Neural progenitor cell (in vitro differentiated cells): ENCODE data around the gene RTEL1. TPM values are rescaled to one million over a fixed set of nuclear protein-coding genes. Genes with fewer than 3 reads are reported as not detected.
A peak's percentile ranks its signal among the peaks of the same experiment; 100 is the strongest.
"Not testable (repeated sequence)": the region's sequence is repeated elsewhere in the genome, so short reads cannot be mapped to it uniquely, and the experiment has no call there.

Experiments
- DNase-seq: peaks from one replicate; pipeline ENCODE4 v3.0.0-alpha.2; 2016; ENCODE audit warnings: low spot score
- H2AFZ ChIP-seq: fragments of 200-600 bp; sonication (generic); replicated peaks from 2 replicates; pipeline ENCODE4 v1.6.1; 2016; ENCODE audit warnings: antibody characterized with exemption
- H3F3A ChIP-seq: fragments of 200-600 bp; sonication (generic); 2 replicates; pipeline ENCODE4 v1.6.1; 2016; ENCODE audit warnings: antibody characterized with exemption, low read depth
- H3K27ac ChIP-seq: fragments of 200-600 bp; sonication (generic); 2 replicates; pipeline ENCODE4 v1.5.1; 2016; ENCODE audit warnings: mild to moderate bottlenecking
- H3K27me3 ChIP-seq: fragments of 200-600 bp; sonication (generic); 2 replicates; pipeline ENCODE4 v1.6.1; 2016; ENCODE audit warnings: mild to moderate bottlenecking, moderate library complexity
- H3K36me3 ChIP-seq: fragments of 200-600 bp; sonication (generic); 2 replicates; pipeline ENCODE4 v1.5.1; 2016
- H3K4me1 ChIP-seq: fragments of 200-600 bp; sonication (generic); 2 replicates; pipeline ENCODE4 v1.6.1; 2016; ENCODE audit warnings: mixed run types
- H3K4me2 ChIP-seq: fragments of 200-600 bp; sonication (generic); 2 replicates; pipeline ENCODE4 v1.6.1; 2016
- H3K4me3 ChIP-seq: fragments of 200-600 bp; sonication (generic); 2 replicates; pipeline ENCODE4 v1.5.1; 2016
- H3K79me2 ChIP-seq: fragments of 200-600 bp; sonication (generic); 2 replicates; pipeline ENCODE4 v1.6.1; 2016; ENCODE audit warnings: low read depth
- H3K9ac ChIP-seq: fragments of 200-600 bp; sonication (generic); 2 replicates; pipeline ENCODE4 v1.6.1; 2016
- H3K9me3 ChIP-seq: fragments of 200-600 bp; sonication (generic); 2 replicates; pipeline ENCODE4 v1.5.1; 2016; ENCODE audit warnings: low read depth
- H4K20me1 ChIP-seq: fragments of 200-600 bp; sonication (generic); 2 replicates; pipeline ENCODE4 v1.6.1; 2016; ENCODE audit warnings: low read depth
- H3K27ac Mint-ChIP-seq: 3 replicates; pipeline ENCODE4 v1.8.0; 2021; ENCODE audit warnings: mixed read lengths
- H3K27me3 Mint-ChIP-seq: 2 replicates; pipeline ENCODE4 v1.8.0; 2022; ENCODE audit warnings: low read depth, mild to moderate bottlenecking, inconsistent platforms, moderate library complexity, mixed read lengths; ENCODE audit not compliant: insufficient read depth
- H3K36me3 Mint-ChIP-seq: 3 replicates; pipeline ENCODE4 v1.8.0; 2021; ENCODE audit warnings: mixed read lengths
- H3K4me1 Mint-ChIP-seq: 3 replicates; pipeline ENCODE4 v1.8.0; 2021; ENCODE audit warnings: mixed read lengths
- H3K4me3 Mint-ChIP-seq: 3 replicates; pipeline ENCODE4 v1.8.0; 2021; ENCODE audit warnings: mild to moderate bottlenecking, moderate library complexity, mixed read lengths
- H3K9me3 Mint-ChIP-seq: 3 replicates; pipeline ENCODE4 v1.8.0; 2020; ENCODE audit warnings: mixed read lengths
- EZH2 ChIP-seq: fragments of 200-600 bp; sonication (generic); IDR thresholded peaks from 2 replicates; pipeline ENCODE4 v1.6.1; 2017; ENCODE audit warnings: antibody characterized with exemption, mild to moderate bottlenecking, moderate library complexity
- EZH2phosphoT487 ChIP-seq: fragments of 200-600 bp; sonication (generic); IDR thresholded peaks from 2 replicates; pipeline ENCODE4 v1.6.1; 2017; ENCODE audit warnings: antibody characterized with exemption
- total RNA-seq: library from RNA; depleted of rRNA; stranded (reverse); fragments of >200 nt; gene quantifications from 2 replicates; pipeline ENCODE4 v1.2.3, GENCODE V29; 2015; ENCODE audit warnings: low replicate concordance
- TF ChIP-seq, protein P1 (sequence below): fragments of 200-600 bp; sonication (generic); IDR thresholded peaks from 2 replicates; pipeline ENCODE4 v1.5.1; 2017; ENCODE audit warnings: antibody characterized with exemption, mild to moderate bottlenecking

The RTEL1 gene
- total RNA-seq, 1 donor from 2014 or later = 6.0 TPM

DNA sequence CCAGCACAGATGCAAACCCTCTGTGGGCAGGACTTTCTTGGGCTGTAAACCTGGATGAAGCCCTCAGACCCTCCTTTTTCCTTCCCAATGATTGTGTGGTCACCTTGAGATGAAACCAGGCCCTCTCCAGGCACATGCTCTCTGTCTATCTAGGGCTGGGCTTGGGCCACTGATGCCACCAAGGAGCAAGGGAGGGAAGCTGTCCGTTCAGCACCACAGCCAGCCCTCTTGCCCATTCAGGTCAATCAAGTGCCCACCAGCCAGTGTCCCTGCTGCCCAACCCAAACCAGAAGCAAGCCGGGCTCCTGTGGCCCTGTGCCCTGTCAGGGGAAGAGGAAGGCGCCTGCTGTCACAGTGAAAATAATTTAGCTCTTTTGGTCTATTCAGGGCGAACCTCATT is 12.9 kb upstream of the RTEL1 start:
- Histone ChIP-seq H3K79me2 (no peaks in the 10 kb centered on the region), H4K20me1 (peaks cover 2% of the 10 kb centered on the region), H3K4me2 (no peak overlapping the region), H3K27me3 (peaks cover 17% of the 10 kb centered on the region), H3K9ac (no peak overlapping the region), H3K4me3 (no peak overlapping the region), H3F3A (peaks cover 14% of the 10 kb centered on the region), H3K4me1 (peaks cover 4% of the 10 kb centered on the region), H3K9me3 (no peaks in the 10 kb centered on the region), H3K36me3 (no peaks in the 10 kb centered on the region), H2AFZ (no peak overlapping the region), H3K27ac (no peak overlapping the region)
- Mint-ChIP-seq H3K4me3 (no peak overlapping the region), H3K27me3 (peaks cover 3% of the 10 kb centered on the region), H3K4me1 (peaks cover 6% of the 10 kb centered on the region), H3K36me3 (no peaks in the 10 kb centered on the region), H3K27ac (no peak overlapping the region), H3K9me3 (no peaks in the 10 kb centered on the region)
- DNase-seq = peak; percentile 58
- TF ChIP-seq EZH2phosphoT487 (no peak), EZH2 (no peak)
- TF ChIP-seq, protein P1, sequence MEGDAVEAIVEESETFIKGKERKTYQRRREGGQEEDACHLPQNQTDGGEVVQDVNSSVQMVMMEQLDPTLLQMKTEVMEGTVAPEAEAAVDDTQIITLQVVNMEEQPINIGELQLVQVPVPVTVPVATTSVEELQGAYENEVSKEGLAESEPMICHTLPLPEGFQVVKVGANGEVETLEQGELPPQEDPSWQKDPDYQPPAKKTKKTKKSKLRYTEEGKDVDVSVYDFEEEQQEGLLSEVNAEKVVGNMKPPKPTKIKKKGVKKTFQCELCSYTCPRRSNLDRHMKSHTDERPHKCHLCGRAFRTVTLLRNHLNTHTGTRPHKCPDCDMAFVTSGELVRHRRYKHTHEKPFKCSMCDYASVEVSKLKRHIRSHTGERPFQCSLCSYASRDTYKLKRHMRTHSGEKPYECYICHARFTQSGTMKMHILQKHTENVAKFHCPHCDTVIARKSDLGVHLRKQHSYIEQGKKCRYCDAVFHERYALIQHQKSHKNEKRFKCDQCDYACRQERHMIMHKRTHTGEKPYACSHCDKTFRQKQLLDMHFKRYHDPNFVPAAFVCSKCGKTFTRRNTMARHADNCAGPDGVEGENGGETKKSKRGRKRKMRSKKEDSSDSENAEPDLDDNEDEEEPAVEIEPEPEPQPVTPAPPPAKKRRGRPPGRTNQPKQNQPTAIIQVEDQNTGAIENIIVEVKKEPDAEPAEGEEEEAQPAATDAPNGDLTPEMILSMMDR = no peak

DNA sequence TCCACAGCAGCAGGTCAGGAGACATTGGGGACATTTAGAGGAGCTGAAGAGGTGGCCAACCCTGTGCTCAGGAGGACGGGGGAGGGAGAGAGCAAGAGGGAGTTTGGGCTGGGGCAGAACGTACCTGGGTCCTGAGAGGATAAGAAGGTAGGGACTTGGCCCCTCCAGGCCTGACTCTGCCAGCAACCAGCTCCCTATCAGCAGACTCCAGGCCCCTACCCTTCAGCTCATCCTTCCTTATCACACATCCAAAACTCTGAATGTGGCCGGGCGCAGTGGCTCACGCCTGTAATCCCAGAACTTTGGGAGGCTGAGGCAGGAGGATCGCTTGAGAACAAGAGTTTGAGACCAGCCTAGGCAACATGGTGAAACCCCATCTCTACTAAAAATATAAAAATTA is 9.9 kb upstream of the RTEL1 start:
- Mint-ChIP-seq H3K27me3 (peaks cover 3% of the 10 kb centered on the region), H3K27ac (no peak overlapping the region), H3K4me3 (no peak overlapping the region), H3K4me1 (peaks cover 12% of the 10 kb centered on the region), H3K36me3 (no peaks in the 10 kb centered on the region), H3K9me3 (no peaks in the 10 kb centered on the region)
- peaks cover 30% of the 10 kb centered on the region for H3K27me3 ChIP-seq
- H3F3A ChIP-seq = peaks cover 20% of the 10 kb centered on the region
- H3K9ac ChIP-seq = no peak overlapping the region
- no peaks in the 10 kb centered on the region for H3K9me3 ChIP-seq
- H3K4me2 ChIP-seq = no peak overlapping the region
- H3K27ac ChIP-seq = no peak overlapping the region
- DNase-seq = no peak
- H2AFZ ChIP-seq = no peak overlapping the region
- peaks cover 10% of the 10 kb centered on the region for H3K4me1 ChIP-seq
- H4K20me1 ChIP-seq = peaks cover 22% of the 10 kb centered on the region
- H3K36me3 ChIP-seq = no peaks in the 10 kb centered on the region
- TF ChIP-seq EZH2 = no peak
- TF ChIP-seq, protein P1 = no peak
- TF ChIP-seq EZH2phosphoT487 = no peak
- H3K79me2 ChIP-seq = no peaks in the 10 kb centered on the region
- no peak overlapping the region for H3K4me3 ChIP-seq

DNA sequence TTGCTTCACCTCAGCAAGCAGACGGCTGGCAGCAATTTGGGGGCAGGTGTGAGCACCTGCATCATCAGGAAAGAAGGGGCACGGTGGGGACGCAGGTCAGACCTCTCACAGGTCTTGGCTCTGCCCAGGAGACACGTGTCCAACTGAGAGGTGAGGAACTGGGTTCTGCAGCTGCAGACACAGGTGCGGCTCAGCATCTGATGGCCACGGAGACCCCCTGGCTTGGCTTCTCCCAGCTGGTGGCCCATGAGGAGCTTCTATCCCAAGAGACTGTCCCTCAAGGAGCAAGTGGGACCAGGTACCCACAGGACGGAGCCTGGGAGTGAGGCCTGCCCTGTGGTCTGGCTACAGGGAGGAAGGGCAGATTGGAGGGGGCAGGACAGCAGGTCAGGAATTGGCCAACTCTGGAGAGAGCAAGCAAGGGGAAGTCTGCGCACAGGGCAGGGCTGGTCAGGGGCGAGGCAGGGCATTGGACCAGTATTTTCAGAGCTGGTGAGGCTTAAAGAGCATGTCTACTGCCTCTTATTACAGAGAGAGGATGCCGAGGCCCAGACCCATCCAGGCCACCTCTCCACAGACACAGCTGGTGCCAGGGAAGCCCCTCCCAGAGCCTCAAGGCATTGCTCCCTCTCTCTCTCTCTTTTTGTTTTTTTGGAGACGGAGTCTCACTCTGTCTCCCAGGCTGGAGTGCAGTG is 9.1 kb upstream of the RTEL1 start:
- H3K27me3 Mint-ChIP-seq = peaks cover 4% of the 10 kb centered on the region
- Histone ChIP-seq H3K4me2 (no peak overlapping the region), H3F3A (peaks cover 22% of the 10 kb centered on the region), H3K9me3 (no peaks in the 10 kb centered on the region), H3K36me3 (no peaks in the 10 kb centered on the region), H3K4me1 (peaks cover 10% of the 10 kb centered on the region), H3K27me3 (peaks cover 22% of the 10 kb centered on the region), H3K79me2 (no peaks in the 10 kb centered on the region), H4K20me1 (peaks cover 20% of the 10 kb centered on the region), H3K27ac (no peak overlapping the region), H2AFZ (no peak overlapping the region), H3K9ac (no peak overlapping the region), H3K4me3 (no peak overlapping the region)
- DNase-seq = no peak
- no peaks in the 10 kb centered on the region for H3K36me3 Mint-ChIP-seq
- no peaks in the 10 kb centered on the region for H3K9me3 Mint-ChIP-seq
- no peak overlapping the region for H3K27ac Mint-ChIP-seq
- H3K4me3 Mint-ChIP-seq = no peak overlapping the region
- H3K4me1 Mint-ChIP-seq = peaks cover 14% of the 10 kb centered on the region
- TF ChIP-seq EZH2 = no peak
- TF ChIP-seq EZH2phosphoT487 = no peak
- TF ChIP-seq, protein P1 = no peak

DNA sequence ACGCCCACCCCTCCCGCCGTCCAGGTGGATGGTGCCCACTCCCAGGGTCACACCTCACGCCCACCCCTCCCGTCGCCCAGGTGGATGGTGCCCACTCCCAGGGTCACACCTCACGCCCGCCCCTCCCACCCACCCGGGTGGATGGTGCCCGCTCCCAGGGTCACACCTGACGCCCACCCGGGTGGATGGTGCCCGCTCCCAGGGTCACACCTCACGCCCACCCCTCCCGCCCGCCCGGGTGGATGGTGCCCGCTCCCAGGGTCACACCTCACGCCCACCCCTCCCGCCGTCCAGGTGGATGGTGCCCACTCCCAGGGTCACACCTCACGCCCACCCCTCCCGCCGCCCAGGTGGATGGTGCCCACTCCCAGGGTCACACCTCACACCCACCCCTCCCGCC is 7.6 kb upstream of the RTEL1 start:
- not testable (repeated sequence) for H3K79me2 ChIP-seq, H3K4me3 Mint-ChIP-seq, H3K36me3 Mint-ChIP-seq, H3K9ac ChIP-seq, H3K9me3 ChIP-seq, H2AFZ ChIP-seq, DNase-seq, H3K27me3 Mint-ChIP-seq, H3K27ac Mint-ChIP-seq, H3K27ac ChIP-seq, H3K36me3 ChIP-seq, H3K4me3 ChIP-seq, H3K4me2 ChIP-seq, H3K9me3 Mint-ChIP-seq
- Histone ChIP-seq H4K20me1 (peaks cover 20% of the 10 kb centered on the region), H3K4me1 (peaks cover 10% of the 10 kb centered on the region), H3K27me3 (peaks cover 31% of the 10 kb centered on the region), H3F3A (peaks cover 29% of the 10 kb centered on the region)
- H3K4me1 Mint-ChIP-seq = peaks cover 21% of the 10 kb centered on the region
